Liver (tissue), 9 donors: Measurements from ENCODE around the gene LRRC30. TPM values are rescaled to one million over a fixed set of nuclear protein-coding genes. Genes with fewer than 3 reads are reported as not detected.

ENCODE experiments used
- DNase-seq: peaks from one replicate; pipeline ENCODE4 v3.0.0-alpha.2; 2017; ENCODE audit warnings: low spot score
- H3K27ac ChIP-seq, 2 donors: one replicate each; pipeline ENCODE4 v1.7.0; 2013; ENCODE audit warnings: inconsistent platforms in 2 of 2, low read length in 2 of 2, control low read depth in 1 of 2, low read depth in 1 of 2, mild to moderate bottlenecking in 1 of 2
- H3K27me3 ChIP-seq, 4 donors: one replicate each; pipeline versions ENCODE4 v1.6.1 to v1.7.0; 2013; ENCODE audit warnings: low read length in 3 of 4, inconsistent platforms in 1 of 4, mild to moderate bottlenecking in 1 of 4, moderate library complexity in 1 of 4; ENCODE audit not compliant: control insufficient read depth in 4 of 4, insufficient read depth in 4 of 4
- H3K36me3 ChIP-seq, 4 donors: one replicate each; pipeline versions ENCODE4 v1.6.1 to v1.7.0; 2013; ENCODE audit warnings: low read length in 3 of 4, mild to moderate bottlenecking in 3 of 4, low read depth in 1 of 4, moderate library complexity in 1 of 4; ENCODE audit not compliant: control insufficient read depth in 4 of 4, insufficient read depth in 3 of 4
- H3K4me1 ChIP-seq, 4 donors: one replicate each; pipeline versions ENCODE4 v1.6.1 to v1.7.0; 2013; ENCODE audit warnings: low read length in 3 of 4, mild to moderate bottlenecking in 3 of 4, moderate library complexity in 1 of 4; ENCODE audit not compliant: control insufficient read depth in 4 of 4, insufficient read depth in 4 of 4
- H3K4me3 ChIP-seq, 3 donors: one replicate each; pipeline versions ENCODE4 v1.6.1 to v1.7.0; 2013; ENCODE audit warnings: low read length in 3 of 3, control low read depth in 1 of 3, low read depth in 1 of 3, mild to moderate bottlenecking in 1 of 3
- H3K9ac ChIP-seq, 2 donors: one replicate each; pipeline ENCODE4 v1.7.0; 2013; ENCODE audit warnings: low read length in 2 of 2, mild to moderate bottlenecking in 2 of 2, moderate library complexity in 2 of 2, control low read depth in 1 of 2, low read depth in 1 of 2
- H3K9me3 ChIP-seq, 4 donors: one replicate each; pipeline versions ENCODE4 v1.6.1 to v1.7.0; 2013; ENCODE audit warnings: low read length in 3 of 4; ENCODE audit not compliant: control insufficient read depth in 4 of 4
- ATF3 ChIP-seq: IDR thresholded peaks from 2 replicates; pipeline ENCODE4 v1.6.1; 2016; ENCODE audit warnings: antibody characterized with exemption
- CTCF ChIP-seq: fragments of 150-350 bp; IDR thresholded peaks from 2 replicates; pipeline ENCODE4 v1.5.1; 2017; ENCODE audit warnings: improper control_type of control experiment, low read depth, low read length; ENCODE audit not compliant: missing input control
- FOXA1 ChIP-seq: IDR thresholded peaks from 2 replicates; pipeline ENCODE4 v1.6.1; 2016; ENCODE audit warnings: antibody characterized with exemption
- FOXA2 ChIP-seq: IDR thresholded peaks from 2 replicates; pipeline ENCODE4 v1.6.1; 2016; ENCODE audit warnings: antibody characterized with exemption
- GABPA ChIP-seq, 2 donors: IDR thresholded peaks in 1 of 2; conservative IDR thresholded peaks in 1 of 2; 2 replicates each; pipeline ENCODE4 v1.6.1; 2016; ENCODE audit warnings: antibody characterized with exemption in 2 of 2, mild to moderate bottlenecking in 1 of 2, moderate library complexity in 1 of 2
- HNF4G ChIP-seq: IDR thresholded peaks from 2 replicates; pipeline ENCODE4 v1.6.1; 2016; ENCODE audit warnings: antibody characterized with exemption
- JUND ChIP-seq, 2 donors: IDR thresholded peaks; 2 replicates each; pipeline ENCODE4 v1.6.1; 2016; ENCODE audit warnings: antibody characterized with exemption in 2 of 2
- MAX ChIP-seq: IDR thresholded peaks from 2 replicates; pipeline ENCODE4 v1.6.1; 2016; ENCODE audit warnings: antibody characterized with exemption
- NR2F2 ChIP-seq: IDR thresholded peaks from 2 replicates; pipeline ENCODE4 v1.6.1; 2016; ENCODE audit warnings: antibody characterized with exemption
- RAD21 ChIP-seq, 2 donors: IDR thresholded peaks; 2 replicates each; pipeline ENCODE4 v1.6.1; 2016; ENCODE audit warnings: antibody characterized with exemption in 2 of 2, mild to moderate bottlenecking in 2 of 2
- RXRA ChIP-seq, 2 donors: IDR thresholded peaks; 2 replicates each; pipeline ENCODE4 v1.6.1; 2017 to 2018; ENCODE audit warnings: antibody characterized with exemption in 2 of 2, mild to moderate bottlenecking in 1 of 2
- SP1 ChIP-seq: IDR thresholded peaks from 2 replicates; pipeline ENCODE4 v1.6.1; 2018; ENCODE audit warnings: antibody characterized with exemption, mild to moderate bottlenecking
- TAF1 ChIP-seq: conservative IDR thresholded peaks from 2 replicates; pipeline ENCODE4 v1.6.1; 2016; ENCODE audit warnings: antibody characterized with exemption, mild to moderate bottlenecking
- YY1 ChIP-seq: IDR thresholded peaks from 2 replicates; pipeline ENCODE4 v1.6.1; 2016; ENCODE audit warnings: antibody characterized with exemption, mild to moderate bottlenecking
- ZBTB33 ChIP-seq: IDR thresholded peaks from 2 replicates; pipeline ENCODE4 v1.6.1; 2016; ENCODE audit warnings: antibody characterized with exemption
- WGBS: extraction: QIAGEN DNeasy Blood & Tissue Kit; methylation state at CpG from one replicate; pipeline ENCODE4 v1.1.7; 2013; 5-methylcytosine and 5-hydroxymethylcytosine counted together
- polyA plus RNA-seq, 2 donors: library from polyadenylated mRNA; stranded (reverse) in 1 of 2; unstranded in 1 of 2; fragments of 200-250 nt in 1 of 2; fragments of >200 nt in 1 of 2; fragmentation: Nextera tagmentation in 1 of 2; extraction: Ambion mirVana in 1 of 2; gene quantifications; one replicate each; pipeline versions ENCODE4 v1.2.1 to v1.2.3, GENCODE V29; 2013 to 2015
- total RNA-seq, 2 donors: library from RNA; depleted of rRNA; stranded (reverse); fragments of >200 nt; gene quantifications; one replicate each; pipeline ENCODE4 v1.2.3, GENCODE V29; 2014
- donor health status: healthy.
- donor health status: healthy.
- donor health status: healthy.
- donor health status: healthy.
- donor health status: healthy.

Gene LRRC30
- total and polyA plus RNA-seq, 4 donors, result not detected

GRCh38 chr18:7224198-7224597 lies 6.7 kb upstream of the LRRC30 start:
- no peak for DNase-seq
- 72% methylated on average over 3 of the region's 3 CpGs for WGBS
- TF ChIP-seq MAX (no peak), NR2F2 (no peak), ZBTB33 (no peak), GABPA (IDR thresholded peaks at IDR 0.05 in 1 of 2, conservative IDR thresholded peaks at IDR 0.05 in 1 of 2) (no peak), SP1 (no peak), RAD21 (IDR thresholded peaks at IDR 0.05) (no peak), FOXA2 (no peak), ATF3 (no peak), HNF4G (no peak), FOXA1 (no peak), CTCF (no peak), YY1 (no peak), RXRA (IDR thresholded peaks at IDR 0.05) (no peak), JUND (IDR thresholded peaks at IDR 0.05) (no peak)
- Histone ChIP-seq H3K27ac (no peak overlapping the region), H3K4me3 (no peak overlapping the region), H3K9ac (no peak overlapping the region), H3K36me3 (no peaks in the 10 kb centered on the region), H3K27me3 (no peaks in the 10 kb centered on the region), H3K4me1 (no peaks in the 10 kb centered on the region), H3K9me3 (no peaks in the 10 kb centered on the region)

- H3K9ac ChIP-seq, result no peak overlapping the region
- H3K4me3 ChIP-seq, result no peak overlapping the region
- WGBS, result 77% methylated on average over 3 of the region's 3 CpGs
- no peak overlapping the region for H3K27ac ChIP-seq
- H3K36me3 ChIP-seq, result no peaks in the 10 kb centered on the region
- no peak for TF ChIP-seq GABPA (IDR thresholded peaks at IDR 0.05 in 1 of 2, conservative IDR thresholded peaks at IDR 0.05 in 1 of 2)
- TF ChIP-seq MAX, result no peak
- no peak for TF ChIP-seq ZBTB33
- TF ChIP-seq TAF1, result no peak
- DNase-seq, result no peak
- no peaks in the 10 kb centered on the region for H3K9me3 ChIP-seq
- no peaks in the 10 kb centered on the region for H3K4me1 ChIP-seq
- no peaks in the 10 kb centered on the region for H3K27me3 ChIP-seq
Observed at GRCh38 chr18:7232218-7232617, 1.3 kb downstream of the LRRC30 start.
